NCI-H146 (cell line): Measurements from ENCODE around the gene COA1.

Experiments
- DNase-seq: peaks from one replicate; lab custom pipeline; 2025; lab: John Stamatoyannopoulos, UW

The COA1 gene

GRCh38 chr7:43652364-43652763 is 77.0 kb downstream of the COA1 start:
- no peak for DNase-seq

GRCh38 chr7:43650457-43651052 is 78.8 kb downstream of the COA1 start:
- no peak for DNase-seq

DNA sequence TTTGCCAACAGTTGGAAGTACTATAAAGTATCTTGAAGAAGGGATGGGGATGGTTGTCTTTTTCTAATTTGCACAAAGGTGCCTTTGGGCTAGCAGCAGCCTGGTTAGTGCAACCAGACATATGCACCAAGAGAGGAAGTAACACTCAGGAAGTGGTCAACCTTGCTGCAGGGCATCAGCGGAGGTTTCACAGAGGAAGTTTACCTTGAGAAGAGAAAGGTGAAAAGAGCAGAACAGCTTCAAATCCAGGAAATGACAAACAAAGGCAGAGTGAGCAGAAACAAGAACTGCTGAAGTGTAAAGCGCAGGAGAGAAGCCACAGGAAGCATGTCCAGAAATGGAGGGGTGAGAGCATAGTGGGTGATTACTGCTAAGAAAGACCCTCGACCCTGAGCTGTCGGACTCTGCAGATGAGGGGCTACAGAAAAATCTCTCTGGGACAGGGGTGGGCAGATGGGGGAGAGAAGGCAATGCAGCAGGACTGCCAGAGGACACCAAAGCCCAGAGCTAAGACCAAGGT is 79.5 kb downstream of the COA1 start:
- no peak for DNase-seq

DNA sequence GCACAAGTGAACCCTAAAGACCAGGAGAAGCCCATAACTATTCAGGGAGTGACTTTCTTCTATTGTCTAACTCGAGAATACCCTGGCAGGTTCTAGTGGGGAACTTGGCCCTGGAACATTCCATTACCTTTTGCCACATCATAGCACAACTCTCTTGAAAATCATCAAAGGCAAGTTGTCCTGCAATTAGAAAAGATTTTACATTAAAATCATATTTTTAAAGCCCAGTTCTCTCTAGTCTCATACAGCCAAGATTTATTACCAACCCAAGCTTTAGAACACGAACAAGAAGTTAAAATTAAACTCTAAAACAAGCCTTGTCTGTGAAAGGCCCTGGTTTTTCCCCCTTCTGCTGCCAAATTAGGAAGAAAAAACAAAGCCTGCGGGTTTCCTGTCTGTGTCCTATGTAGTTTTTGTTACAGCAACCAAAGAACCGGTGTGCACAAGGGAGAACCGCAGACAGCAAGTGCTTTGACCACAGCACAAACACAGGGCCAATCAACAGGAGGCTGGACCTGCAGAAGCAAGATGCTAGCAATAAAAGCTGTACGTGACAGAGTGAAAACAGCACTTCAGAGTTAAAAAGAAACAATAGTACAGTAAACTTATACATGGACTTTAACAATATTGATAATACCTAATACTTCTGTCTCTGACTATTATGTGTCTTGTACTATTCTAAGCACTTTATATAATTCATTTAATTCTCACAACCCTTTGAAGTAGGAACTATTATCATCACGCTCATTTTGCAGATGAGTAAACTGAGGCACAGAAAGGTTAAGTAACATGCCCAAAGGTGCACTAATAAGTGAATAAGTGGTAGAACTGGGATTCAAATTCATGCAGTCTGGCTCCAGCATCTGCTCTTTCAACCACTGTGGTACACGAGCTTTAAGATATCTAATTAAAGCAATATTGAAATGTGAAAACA is 80.6 kb downstream of the COA1 start:
- no peak for DNase-seq

- DNase-seq = no peak
Observed at GRCh38 chr7:43647673-43648472, 81.5 kb downstream of the COA1 start.

GRCh38 chr7:43647339-43647672 is 82.0 kb downstream of the COA1 start:
- DNase-seq = no peak

- no peak for DNase-seq
Observed at GRCh38 chr7:43646603-43647338, 82.6 kb downstream of the COA1 start.

DNA sequence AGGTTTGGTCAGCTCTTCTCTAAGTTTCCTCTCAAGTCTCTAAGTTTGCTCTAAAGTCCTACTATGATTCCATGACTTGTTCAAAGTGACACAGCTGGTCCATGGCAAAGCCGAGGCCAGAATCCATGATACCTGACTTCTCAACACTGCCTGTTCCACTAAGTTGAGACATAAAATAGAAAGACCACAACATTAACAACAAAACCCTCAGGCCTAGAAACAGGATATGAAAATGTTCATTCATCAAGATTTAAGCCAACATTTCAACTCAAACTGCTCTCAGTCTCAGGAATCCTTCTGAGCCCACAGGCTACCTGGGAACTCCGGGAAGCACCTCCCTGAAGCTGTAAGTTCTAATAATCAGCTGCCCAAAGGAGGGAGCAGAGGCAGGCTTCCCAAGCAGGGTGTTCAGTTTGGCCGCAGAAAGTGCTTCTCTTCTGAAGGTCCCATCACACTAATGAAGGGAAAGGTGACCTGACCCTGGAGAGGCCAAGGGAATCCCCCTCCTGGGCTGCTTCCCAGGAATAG is 83.6 kb downstream of the COA1 start:
- no peak for DNase-seq

- no peak for DNase-seq
Observed at GRCh38 chr7:43643846-43644245, 85.5 kb downstream of the COA1 start.

DNA sequence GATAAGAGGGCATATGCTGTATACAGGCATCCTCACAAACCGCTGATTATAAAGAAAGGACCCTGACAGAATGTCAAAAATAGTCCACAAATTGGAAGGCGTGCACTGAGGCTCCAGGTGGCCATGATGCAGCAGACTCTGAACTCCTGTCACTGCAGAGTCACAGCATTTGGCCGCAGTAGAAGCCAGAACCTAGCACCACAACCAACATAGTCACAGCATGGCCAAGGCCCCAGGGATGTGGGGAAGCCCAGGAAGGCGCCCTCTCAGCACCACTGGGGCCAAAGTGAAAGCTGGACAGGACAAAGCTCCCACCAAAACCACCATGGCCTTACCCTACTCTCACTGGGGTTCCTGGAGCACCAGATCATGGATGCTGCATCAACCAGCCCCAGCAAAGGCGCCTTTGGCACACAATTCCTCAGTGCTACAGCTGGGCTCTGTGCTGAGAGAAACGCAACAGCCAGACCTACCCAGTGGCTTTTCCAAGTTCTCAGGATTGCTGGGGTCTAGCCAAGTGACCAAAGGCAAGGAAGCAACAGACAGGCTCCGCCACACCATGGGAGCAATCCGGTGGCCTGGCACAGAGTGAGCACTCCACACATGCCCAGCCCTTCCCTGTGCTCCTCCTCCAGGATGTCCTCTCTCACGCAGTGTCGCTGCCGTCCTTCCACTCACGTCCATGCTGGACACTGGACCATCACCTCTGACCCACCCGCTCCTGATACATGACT is 86.3 kb downstream of the COA1 start:
- no peak for DNase-seq

DNA sequence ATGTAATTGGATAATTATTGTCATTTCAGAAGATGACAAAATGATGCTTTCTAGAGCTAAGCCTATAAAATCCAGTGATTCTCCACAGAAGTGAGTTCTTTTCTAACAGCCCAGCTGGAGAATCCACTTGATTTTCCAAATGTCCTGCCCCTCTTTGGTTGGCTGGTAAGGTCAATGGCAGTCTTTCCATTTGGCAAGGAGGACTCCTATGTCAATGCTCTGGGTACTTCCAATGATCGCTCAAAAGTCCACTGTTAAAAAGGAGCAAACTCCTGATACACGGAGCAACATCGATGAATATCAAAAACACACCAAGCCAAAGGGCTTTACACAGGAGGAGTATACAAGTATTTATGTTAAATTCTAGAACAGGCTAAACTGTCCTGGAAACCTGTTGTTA is 88.6 kb downstream of the COA1 start:
- no peak for DNase-seq

- DNase-seq = peak; percentile 84
Observed at GRCh38 chr7:43639858-43640491, 89.3 kb downstream of the COA1 start.

DNA sequence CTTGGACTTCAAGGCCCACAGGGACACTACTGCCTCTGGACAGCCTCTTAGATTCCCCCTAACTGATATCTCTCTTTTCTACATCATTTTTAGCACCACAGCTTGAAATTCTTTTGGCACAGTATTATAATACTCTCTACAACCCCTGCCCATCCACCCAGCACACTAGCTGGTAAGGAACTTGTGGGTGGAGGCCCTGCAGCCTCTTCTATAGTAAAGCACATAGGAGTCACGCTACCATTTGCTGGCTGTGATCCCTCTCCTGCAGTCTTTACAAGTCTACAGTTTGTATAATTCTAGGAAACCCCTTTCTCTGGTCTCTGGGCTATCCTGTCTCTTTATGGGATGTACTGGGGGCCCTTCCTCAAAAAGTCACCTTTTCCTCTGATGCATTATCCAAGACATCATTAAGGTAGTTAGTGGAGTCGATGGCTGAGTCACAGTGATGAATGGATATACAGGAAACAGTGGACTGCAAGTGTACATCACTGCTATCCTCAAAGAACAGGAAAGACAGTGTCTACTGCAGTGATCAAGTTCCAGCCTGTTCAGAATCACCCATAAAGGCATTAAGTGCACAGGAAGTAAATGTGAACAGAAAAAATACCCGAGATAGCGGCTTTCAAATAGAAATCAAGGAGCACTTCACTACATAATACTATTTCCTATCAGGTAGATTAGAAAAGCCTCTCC is 92.1 kb downstream of the COA1 start:
- no peak for DNase-seq

GRCh38 chr7:43636093-43636492 is 93.2 kb downstream of the COA1 start:
- DNase-seq = no peak

GRCh38 chr7:43634384-43634783 is 94.9 kb downstream of the COA1 start:
- no peak for DNase-seq

DNA sequence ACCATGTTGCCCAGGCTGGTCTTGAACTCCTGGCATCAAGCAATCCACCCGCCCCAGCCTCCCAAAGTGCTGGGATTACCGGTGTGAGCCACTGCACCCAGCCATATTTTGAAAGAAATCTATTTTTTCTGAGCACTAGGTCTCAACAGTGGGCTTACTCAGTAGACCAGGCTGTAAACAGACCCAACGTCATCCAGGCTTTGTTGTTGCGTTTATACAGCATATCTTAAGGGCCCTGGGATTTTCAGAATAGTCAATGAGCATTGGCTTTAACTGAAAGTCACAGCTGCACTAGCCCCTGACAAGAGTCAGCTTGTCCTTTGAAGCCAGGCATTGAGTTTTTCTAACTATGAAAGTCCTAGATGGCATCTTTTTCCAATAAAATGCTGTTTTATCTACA is 96.6 kb downstream of the COA1 start:
- no peak for DNase-seq

DNA sequence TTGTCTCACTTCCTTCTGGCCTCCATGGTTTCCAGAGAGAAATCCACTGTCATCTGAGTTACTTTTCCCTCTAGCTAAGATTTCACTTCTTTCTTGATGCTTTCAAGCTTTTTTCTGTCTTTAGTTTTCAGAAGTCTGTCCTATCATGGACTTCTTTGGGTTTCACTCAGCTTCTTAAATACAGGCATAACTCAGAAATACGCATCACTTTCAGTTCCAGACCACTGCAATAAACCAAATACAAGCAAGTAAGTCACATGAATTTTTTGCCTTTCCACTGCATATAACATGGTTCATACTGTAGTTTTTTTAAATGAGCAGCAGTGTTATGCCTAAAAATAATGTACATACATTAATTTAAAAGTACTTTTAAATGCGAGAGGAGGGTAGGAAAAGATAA is 97.8 kb downstream of the COA1 start:
- no peak for DNase-seq

GRCh38 chr7:43630482-43630881 is 98.8 kb downstream of the COA1 start:
- no peak for DNase-seq

- DNase-seq = no peak
Observed at GRCh38 chr7:43629857-43630256, 99.5 kb downstream of the COA1 start.

DNA sequence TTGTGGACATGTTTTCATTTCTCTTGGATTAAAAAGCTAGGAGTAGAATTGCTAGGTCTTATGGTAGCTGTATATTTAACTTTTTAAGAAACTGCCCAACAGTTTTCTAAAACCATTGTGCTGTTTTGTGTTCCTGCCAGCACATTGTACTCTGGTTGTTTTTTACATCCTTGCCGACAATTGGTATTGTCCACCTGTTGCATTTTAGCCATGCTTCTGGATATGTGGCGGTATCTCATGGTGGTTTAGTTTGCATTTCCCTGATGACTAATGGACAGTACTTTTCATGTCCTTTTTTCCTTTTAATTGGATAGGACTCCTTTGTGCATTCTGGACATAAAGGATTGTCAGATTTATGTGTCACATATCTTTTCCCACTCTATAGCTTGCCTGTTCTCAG is 100.9 kb downstream of the COA1 start:
- DNase-seq = no peak
